ENCODE results near the gene LPP.

- no peak for TF ChIP-seq CTCF (IDR thresholded peaks at IDR 0.05)
- no peak for TF ChIP-seq POLR2A (IDR thresholded peaks at IDR 0.05)
Measured at GRCh38 chr3:188471723-188472122, 317.8 kb downstream of the LPP start.

All from Peyer's patch (tissue), 4 donors.